Fibroblast of gingiva (primary cell): ENCODE measurements around the gene SLC25A24.
"Not testable (repeated sequence)": the region's sequence is repeated elsewhere in the genome, so short reads cannot be mapped to it uniquely, and the experiment has no call there.

Source experiments
- DNase-seq: peaks from one replicate; pipeline ENCODE4 v3.0.0-alpha.2; 2011; ENCODE audit warnings: low read depth

SLC25A24 gene

GRCh38 chr1:108133148-108133547, 67.0 kb downstream of the SLC25A24 start:
- not testable (repeated sequence) for DNase-seq

GRCh38 chr1:108132367-108132766, 67.8 kb downstream of the SLC25A24 start:
- DNase-seq: not testable (repeated sequence)

- DNase-seq: not testable (repeated sequence)
Observed at GRCh38 chr1:108131281-108131680, 68.9 kb downstream of the SLC25A24 start.

- DNase-seq: no peak
Observed at GRCh38 chr1:108130794-108131193, 69.3 kb downstream of the SLC25A24 start.

DNA sequence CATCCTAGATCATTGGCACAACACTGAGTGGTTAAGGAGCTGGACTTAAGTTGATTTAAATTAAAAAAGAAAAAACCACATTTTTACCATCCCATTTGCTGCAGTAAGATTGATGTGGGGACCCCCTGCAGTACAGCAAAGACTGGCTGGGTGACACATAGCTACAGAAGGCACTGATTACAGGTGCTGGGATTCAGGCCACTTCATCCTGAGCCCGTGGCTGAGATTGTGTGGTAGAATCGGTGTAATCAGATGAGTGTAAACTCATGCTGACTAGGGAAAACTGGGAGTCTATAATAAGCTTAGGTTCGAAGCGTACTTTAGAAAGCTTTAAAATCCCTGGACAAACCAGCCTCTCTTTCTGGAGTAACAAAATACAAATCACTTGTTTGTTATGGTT, 70.1 kb downstream of the SLC25A24 start:
- DNase-seq: no peak

DNA sequence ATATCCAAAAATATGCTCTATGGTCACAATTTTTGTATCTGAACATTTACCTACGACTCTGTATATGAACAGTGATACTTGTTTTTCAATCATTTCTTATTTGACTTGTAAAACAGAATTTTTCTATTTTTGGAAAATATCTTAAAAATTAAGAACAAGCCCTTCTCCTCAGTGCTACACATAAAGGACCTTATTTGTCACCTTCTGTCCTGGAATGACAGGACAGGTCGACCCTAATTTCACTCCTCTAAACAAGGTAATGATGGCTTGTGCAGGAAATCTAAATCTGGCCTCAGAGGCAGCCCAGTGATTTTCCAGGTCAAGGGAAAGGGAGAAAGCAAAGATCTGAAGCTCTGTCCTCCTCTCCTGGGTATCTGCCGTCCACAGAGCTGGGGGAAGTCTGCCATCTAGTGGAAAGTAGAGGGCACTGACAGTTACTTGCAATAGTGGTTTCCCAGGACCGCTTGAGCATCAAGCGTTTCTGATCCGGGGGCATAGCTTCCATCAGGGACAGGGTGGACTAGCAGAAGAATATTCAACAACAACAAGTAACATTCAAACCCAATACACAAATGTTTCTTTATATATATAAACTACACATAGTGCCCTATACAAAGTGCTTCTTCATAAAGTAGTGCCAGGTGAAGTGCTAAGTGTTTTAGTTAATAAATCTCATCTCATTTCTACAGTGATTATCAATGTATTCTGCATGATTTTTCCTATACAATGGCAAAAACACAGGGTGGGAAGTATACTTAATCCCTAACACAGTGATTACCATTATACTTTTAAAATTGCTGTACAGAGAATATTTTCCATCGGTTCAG, 74.6 kb downstream of the SLC25A24 start:
- peak; percentile 70 for DNase-seq

DNA sequence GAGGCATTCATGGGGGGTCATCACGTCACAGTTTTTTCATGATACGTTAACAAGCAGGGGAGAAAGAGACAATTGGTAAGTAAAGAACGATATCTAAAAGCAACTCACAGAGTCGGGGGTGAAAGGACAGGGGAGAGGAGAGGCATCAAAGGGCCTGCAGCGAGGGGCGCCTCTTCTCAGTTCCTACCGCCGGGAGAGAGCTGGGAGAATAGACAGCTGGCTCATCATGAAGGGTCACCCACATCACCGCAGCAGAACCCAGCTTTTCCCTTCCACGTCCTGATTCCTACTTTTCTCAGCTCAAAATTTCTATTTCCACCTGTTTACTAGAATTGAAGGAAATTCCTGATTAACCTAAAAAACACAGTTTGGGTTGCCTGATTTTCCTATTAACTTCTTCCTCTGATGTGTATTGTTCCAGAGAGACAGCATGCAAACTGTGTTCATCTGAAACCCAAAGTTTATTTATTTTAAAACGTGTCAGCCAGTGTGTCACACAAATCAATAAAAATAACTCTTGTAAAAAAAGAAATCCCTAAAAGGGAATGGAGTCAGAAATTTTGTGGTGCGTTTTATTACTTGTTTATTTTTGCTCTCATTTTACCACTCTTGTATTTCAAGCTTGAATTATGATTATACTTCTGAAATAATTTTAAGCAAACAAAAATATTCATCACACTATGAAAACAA, 75.4 kb downstream of the SLC25A24 start:
- no peak for DNase-seq

GRCh38 chr1:108124023-108124422, 76.1 kb downstream of the SLC25A24 start:
- DNase-seq: no peak

- DNase-seq: no peak
Observed at GRCh38 chr1:108121358-108122143, 78.6 kb downstream of the SLC25A24 start.

DNA sequence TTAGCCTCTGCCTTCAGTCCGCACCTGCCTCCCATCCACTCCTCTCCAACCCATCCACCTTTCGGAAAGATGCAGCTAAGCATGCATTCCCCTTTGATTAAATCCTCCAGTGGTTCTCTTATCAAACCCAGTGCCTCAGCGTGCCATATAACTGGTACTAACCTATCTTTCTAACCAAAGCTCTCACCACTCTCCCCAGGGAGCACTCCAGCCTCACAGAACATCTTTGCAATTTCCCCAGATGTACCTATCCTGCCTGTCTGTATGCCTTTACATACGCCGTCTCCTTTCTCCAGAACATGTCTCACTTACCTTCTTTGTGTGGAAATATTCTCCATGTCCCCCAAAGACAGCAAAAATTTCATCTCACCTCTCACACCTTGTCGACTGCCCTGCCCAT, 80.0 kb downstream of the SLC25A24 start:
- DNase-seq: no peak

DNA sequence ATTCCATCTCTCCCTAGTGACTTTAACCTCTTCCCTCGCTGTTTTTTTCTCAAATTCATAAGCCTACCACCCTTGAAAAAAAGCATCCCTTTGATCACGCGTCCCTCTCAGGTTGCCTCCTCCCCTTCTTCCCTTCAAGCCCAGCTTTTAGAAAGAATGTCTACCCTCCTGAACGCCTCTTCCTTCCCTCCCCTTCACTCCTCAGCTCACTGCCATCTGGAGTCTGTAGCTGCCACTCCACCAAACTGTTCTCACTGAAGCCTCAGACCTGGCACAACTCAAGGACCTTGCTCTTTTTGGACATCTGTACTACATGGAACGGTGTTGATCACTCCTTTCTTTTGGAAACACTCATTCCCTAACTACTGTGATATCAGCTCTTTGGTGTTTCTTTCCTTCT, 80.6 kb downstream of the SLC25A24 start:
- DNase-seq: no peak

DNA sequence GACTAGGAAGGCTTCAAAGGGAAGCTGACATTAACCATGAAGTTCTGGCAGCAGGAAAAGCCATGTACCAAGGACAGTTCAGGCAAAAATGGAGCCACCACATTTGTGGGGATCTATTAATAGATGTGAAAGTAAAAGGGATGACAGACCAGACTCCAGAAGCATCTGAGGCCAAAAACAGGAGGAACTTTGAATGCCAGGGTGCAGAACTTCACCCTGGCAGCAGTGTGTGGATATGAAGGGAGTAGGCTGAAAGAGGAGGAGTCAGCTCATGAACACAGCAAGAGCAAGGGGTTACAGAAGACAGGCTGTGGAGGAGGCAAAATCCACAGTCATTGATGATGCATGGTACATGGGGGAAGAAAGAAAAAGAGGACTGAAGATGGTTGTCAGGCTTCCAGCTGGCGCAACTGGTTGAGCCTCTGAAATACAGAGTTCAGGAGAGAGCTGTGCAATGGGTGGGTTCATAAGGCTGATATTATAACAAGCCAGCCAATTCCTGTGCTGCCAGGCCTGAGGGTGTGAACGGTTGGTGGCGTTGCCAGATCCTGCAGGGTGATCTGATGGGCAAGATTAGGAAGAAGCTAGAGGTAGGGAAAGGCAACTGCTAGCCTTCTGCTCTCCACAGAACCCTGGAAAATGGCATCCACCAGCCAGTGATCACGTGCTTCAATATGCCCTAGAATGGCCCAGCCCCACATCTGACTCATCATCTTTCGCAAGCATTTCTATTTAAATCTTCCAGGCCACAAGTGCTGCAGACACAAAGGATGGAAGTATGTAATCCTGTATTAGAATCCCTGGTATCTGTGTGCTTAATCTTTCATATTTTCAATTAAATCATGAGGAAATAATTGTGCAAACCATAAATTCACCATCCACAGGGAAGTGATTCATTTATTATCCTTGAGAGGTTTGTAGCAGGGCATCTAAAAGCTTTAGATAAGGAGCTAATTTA, 81.9 kb downstream of the SLC25A24 start:
- peak; percentile 77 for DNase-seq

GRCh38 chr1:108117237-108117636, 82.9 kb downstream of the SLC25A24 start:
- no peak for DNase-seq

DNA sequence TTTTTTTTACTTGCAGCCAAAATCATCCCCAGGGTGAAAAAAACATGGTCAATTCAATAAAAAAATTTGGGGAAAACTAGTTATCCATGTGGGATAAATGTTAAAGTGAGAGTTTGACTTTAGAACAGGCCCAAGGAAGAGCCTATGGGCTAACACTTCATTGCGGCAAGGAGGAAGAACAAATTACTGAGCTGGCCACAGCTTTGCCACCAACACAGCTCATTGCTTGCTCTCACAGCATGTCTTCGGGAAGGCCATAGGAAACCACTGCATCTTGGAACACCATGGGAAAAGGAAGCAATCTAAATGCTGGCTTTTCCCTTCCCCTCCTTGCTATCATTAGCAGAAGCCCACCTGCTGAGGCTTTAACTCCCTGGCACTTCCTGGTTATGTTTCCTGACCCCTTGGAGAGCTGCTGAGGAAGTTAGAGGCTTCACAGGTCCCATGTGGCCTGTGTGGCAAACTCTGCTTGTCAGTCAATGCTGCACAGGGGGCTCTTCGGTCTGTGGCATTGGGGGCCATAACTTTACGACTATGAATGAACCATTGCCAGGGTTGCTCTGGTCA, 86.0 kb downstream of the SLC25A24 start:
- no peak for DNase-seq

GRCh38 chr1:108113496-108113895, 86.6 kb downstream of the SLC25A24 start:
- DNase-seq: peak; percentile 48

- no peak for DNase-seq
Observed at GRCh38 chr1:108109295-108109973, 90.7 kb downstream of the SLC25A24 start.

GRCh38 chr1:108108119-108108518, 92.0 kb downstream of the SLC25A24 start:
- DNase-seq: no peak

DNA sequence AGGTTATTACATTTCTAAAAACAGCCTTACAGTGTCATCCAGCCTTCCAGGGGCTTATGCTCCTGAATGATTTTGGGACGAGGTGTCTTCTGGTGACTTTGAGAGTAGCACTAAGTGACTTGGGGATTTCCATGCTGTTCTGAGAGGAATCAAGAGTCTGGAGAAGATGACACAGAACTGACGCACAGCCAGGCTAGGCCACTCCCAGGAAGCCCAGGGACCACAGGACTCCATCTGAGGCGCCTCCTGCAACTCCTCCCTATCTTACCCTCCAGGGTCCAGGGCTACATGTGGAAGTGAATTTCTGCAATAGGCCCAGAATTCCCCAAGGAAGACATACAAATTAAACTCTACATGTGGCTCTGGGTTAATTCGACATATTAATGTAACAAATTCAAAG, 92.5 kb downstream of the SLC25A24 start:
- DNase-seq: peak; percentile 12

DNA sequence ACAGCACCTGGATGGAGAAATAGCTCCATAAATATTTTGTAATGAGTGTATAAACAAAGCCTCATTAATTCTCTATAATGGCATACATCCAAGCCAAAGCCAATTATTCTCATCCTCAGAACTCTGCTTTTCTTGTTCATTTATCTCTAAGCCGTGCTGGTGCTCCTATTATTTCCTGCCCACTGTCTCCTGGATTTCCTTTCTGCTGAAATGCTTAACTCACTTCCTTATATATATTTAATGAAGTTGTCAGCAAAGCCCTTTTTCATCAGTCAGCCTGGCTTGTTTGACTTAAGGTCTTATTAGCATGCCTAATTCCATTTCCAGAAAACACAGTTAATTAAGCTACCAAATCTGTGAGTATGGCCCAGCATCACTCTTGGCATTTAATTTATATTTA, 93.4 kb downstream of the SLC25A24 start:
- no peak for DNase-seq

DNA sequence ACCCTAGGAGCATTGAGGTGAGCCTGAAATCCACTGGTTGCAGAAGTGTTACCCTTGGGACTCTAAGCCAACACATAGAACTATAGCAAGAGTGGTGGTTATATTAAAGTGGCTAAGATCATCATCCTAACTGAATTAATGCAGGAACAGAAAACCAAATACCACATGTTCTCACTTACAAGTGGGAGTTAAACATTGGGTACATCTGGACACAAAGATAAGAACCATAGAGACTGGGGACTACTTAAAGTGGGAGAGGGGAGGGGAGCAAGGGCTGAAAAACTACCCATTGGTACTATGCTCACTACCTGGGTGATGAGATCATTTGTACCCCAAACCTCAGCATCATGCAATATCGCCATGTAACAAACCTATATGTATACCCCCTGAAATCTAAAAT, 100.0 kb downstream of the SLC25A24 start:
- no peak for DNase-seq

DNA sequence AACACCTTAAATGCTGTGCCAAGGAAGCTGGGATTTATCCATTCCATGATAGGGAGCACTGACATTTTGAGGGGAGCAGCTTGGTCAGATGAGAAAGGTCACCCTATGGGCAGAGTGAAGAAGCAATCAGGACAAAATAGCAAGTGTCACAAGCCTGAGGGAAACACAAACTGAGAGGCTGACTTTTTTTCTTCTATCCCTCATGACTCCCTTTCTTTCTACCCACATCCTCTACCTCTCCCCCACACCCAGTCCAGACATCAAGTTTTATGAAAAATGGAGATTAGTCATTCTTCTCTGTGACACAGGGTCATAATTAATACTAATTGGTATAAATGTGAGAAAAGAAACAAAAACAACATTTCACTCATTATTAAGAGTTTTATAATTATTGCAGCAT, 103.1 kb downstream of the SLC25A24 start:
- no peak for DNase-seq
